ENCODE data around the gene SCGN.

SCGN gene

DNA sequence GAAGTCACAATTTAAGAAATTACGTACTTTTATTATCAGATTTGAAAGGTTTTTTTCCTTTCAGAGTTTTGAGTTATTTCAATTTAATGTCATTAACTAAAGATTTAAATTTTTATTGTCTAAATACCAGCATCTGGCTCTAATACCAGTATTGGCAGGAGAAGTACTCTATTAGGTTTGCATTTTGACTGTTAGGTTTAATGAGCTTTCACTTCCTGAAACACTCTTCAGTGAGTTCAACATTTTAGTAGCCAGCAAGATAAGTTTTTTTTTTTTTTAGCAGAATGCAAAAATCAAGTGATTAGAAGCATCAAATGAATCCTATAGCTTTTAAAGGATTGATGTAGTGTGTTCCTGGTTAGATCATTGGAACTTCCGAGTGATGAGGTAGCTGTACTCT is 34.0 kb upstream of the SCGN start:
- TF ChIP-seq, protein P1, sequence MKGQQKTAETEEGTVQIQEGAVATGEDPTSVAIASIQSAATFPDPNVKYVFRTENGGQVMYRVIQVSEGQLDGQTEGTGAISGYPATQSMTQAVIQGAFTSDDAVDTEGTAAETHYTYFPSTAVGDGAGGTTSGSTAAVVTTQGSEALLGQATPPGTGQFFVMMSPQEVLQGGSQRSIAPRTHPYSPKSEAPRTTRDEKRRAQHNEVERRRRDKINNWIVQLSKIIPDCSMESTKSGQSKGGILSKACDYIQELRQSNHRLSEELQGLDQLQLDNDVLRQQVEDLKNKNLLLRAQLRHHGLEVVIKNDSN (IDR thresholded peaks at IDR 0.05): no peak
- no peak for TF ChIP-seq EGR1 (IDR thresholded peaks at IDR 0.05)
- no peak for TF ChIP-seq TAF1 (IDR thresholded peaks at IDR 0.05; ENCODE audit: low read depth)
- TF ChIP-seq ZBTB7A (IDR thresholded peaks at IDR 0.05; ENCODE audit: low read depth): no peak
- TF ChIP-seq CREB1 (IDR thresholded peaks at IDR 0.05; ENCODE audit: low read depth): no peak
- TF ChIP-seq, protein P2, sequence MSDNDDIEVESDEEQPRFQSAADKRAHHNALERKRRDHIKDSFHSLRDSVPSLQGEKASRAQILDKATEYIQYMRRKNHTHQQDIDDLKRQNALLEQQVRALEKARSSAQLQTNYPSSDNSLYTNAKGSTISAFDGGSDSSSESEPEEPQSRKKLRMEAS (IDR thresholded peaks at IDR 0.05): no peak
- no peak for TF ChIP-seq YY1 (IDR thresholded peaks at IDR 0.05; ENCODE audit: low read depth)
- no peak for TF ChIP-seq TCF12 (IDR thresholded peaks at IDR 0.05; ENCODE audit: low read depth)
- no peak for TF ChIP-seq FOXM1 (IDR thresholded peaks at IDR 0.05; ENCODE audit: borderline replicate concordance, low read depth)
- TF ChIP-seq, protein P3, sequence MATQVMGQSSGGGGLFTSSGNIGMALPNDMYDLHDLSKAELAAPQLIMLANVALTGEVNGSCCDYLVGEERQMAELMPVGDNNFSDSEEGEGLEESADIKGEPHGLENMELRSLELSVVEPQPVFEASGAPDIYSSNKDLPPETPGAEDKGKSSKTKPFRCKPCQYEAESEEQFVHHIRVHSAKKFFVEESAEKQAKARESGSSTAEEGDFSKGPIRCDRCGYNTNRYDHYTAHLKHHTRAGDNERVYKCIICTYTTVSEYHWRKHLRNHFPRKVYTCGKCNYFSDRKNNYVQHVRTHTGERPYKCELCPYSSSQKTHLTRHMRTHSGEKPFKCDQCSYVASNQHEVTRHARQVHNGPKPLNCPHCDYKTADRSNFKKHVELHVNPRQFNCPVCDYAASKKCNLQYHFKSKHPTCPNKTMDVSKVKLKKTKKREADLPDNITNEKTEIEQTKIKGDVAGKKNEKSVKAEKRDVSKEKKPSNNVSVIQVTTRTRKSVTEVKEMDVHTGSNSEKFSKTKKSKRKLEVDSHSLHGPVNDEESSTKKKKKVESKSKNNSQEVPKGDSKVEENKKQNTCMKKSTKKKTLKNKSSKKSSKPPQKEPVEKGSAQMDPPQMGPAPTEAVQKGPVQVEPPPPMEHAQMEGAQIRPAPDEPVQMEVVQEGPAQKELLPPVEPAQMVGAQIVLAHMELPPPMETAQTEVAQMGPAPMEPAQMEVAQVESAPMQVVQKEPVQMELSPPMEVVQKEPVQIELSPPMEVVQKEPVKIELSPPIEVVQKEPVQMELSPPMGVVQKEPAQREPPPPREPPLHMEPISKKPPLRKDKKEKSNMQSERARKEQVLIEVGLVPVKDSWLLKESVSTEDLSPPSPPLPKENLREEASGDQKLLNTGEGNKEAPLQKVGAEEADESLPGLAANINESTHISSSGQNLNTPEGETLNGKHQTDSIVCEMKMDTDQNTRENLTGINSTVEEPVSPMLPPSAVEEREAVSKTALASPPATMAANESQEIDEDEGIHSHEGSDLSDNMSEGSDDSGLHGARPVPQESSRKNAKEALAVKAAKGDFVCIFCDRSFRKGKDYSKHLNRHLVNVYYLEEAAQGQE (IDR thresholded peaks at IDR 0.05; ENCODE audit: low read depth): no peak
- TF ChIP-seq TEAD4 (IDR thresholded peaks at IDR 0.05): no peak
- no peak for TF ChIP-seq NFIC (IDR thresholded peaks at IDR 0.05)
- no peak for TF ChIP-seq RAD21 (IDR thresholded peaks at IDR 0.05; ENCODE audit: low read depth)
- no peak for TF ChIP-seq CEBPB (IDR thresholded peaks at IDR 0.05)
- no peak for TF ChIP-seq EP300 (IDR thresholded peaks at IDR 0.05; ENCODE audit: borderline replicate concordance)

DNA sequence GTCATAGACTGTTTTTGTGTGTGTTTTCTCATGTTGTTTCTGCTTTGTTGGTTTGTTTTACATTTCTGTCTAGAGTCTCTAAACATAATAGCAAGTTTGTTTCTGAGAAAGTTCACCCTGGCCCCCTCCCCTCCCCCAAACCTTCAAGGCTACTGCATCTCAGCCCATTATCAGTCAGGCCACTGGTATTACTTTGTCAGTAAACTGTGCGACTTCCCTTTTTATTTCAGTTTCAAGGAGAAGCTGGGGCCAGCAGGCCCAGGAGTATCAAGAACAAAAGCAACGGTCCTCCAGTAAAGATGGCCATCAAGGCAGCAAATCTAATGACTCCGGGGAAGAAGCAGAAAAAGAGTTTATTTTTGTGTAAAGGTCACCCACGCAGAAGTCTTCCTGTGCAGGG is 32.8 kb upstream of the SCGN start:
- no peak for TF ChIP-seq CREB1 (IDR thresholded peaks at IDR 0.05; ENCODE audit: low read depth)
- TF ChIP-seq EGR1 (IDR thresholded peaks at IDR 0.05): no peak
- TF ChIP-seq YY1 (IDR thresholded peaks at IDR 0.05; ENCODE audit: low read depth): no peak
- no peak for TF ChIP-seq TAF1 (IDR thresholded peaks at IDR 0.05; ENCODE audit: low read depth)
- TF ChIP-seq, protein P2 (IDR thresholded peaks at IDR 0.05): no peak
- TF ChIP-seq, protein P1 (IDR thresholded peaks at IDR 0.05): no peak
- TF ChIP-seq ZBTB7A (IDR thresholded peaks at IDR 0.05; ENCODE audit: low read depth): no peak
- TF ChIP-seq, protein P3 (IDR thresholded peaks at IDR 0.05; ENCODE audit: low read depth): no peak
- TF ChIP-seq TEAD4 (IDR thresholded peaks at IDR 0.05): no peak
- TF ChIP-seq TCF12 (IDR thresholded peaks at IDR 0.05; ENCODE audit: low read depth): no peak
- TF ChIP-seq RAD21 (IDR thresholded peaks at IDR 0.05; ENCODE audit: low read depth): no peak
- TF ChIP-seq EP300 (IDR thresholded peaks at IDR 0.05; ENCODE audit: borderline replicate concordance): no peak

DNA sequence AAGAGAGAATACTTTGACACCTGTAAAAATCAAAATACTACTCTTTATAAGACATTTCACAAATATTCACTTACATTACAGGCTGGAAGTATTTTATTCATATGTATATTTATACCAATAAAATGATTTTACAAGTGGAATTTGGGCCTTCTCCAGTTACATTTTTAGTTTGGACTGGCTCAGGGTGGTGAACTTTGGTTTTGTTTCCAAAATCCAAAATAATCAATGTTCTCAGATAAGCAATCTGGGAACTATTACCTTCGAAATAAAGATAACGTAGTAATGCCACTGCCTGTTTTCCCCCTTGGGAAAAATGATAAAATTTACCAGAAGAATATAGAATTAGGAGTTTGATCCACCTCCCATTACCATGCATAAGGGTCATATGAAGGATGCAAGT is 31.6 kb upstream of the SCGN start:
- TF ChIP-seq TEAD4 (IDR thresholded peaks at IDR 0.05) (no peak), YY1 (IDR thresholded peaks at IDR 0.05; ENCODE audit: low read depth) (no peak)

DNA sequence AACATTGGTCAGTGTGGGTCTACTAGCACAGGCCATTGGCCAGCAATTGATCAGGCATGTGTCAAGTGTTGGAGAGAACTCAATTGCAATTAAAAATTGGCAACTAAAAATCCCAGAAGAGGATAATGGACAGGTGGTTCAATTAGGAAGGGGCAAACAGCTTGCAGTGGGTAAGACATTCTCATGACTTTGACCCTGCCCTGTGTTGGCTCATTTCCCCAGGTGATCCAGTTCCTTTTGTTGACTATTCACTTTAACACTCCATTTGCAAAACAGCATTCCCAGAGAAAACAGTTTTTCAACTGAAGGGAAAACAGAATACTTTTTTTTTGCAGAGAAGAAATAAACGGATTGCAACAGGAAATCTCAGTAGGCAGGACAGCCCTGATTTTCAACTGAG is 28.9 kb upstream of the SCGN start:
- no peak for TF ChIP-seq TCF12 (IDR thresholded peaks at IDR 0.05; ENCODE audit: low read depth)
- TF ChIP-seq TAF1 (IDR thresholded peaks at IDR 0.05; ENCODE audit: low read depth): no peak
- TF ChIP-seq ZBTB7A (IDR thresholded peaks at IDR 0.05; ENCODE audit: low read depth): no peak
- no peak for TF ChIP-seq EGR1 (IDR thresholded peaks at IDR 0.05)

DNA sequence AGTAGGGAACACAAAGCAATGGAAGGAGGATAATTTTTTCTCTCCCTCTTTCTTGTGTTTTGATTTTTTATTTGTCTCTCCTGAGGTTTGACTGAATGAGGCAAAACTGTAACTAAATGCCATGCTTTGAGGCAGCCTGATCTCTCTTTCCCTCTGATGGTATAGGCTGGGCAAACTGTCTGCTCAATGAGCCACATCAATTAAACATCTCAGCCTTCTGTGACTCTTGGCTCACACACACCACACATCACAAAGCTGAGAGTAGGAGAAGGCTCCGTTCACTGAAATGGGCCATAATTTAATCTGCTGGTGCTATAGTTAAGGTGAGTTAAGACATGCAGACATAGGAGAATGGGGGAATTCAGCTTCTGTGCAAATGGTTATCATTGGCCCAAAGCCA is 28.1 kb upstream of the SCGN start:
- TF ChIP-seq CREB1 (IDR thresholded peaks at IDR 0.05; ENCODE audit: low read depth) (no peak), FOXM1 (IDR thresholded peaks at IDR 0.05; ENCODE audit: borderline replicate concordance, low read depth) (no peak), NFIC (IDR thresholded peaks at IDR 0.05) (0 out of 2 replicates have a peak, but pooled peaks have one; percentile 12), TCF12 (IDR thresholded peaks at IDR 0.05; ENCODE audit: low read depth) (no peak)
- TF ChIP-seq, protein P3 (IDR thresholded peaks at IDR 0.05; ENCODE audit: low read depth): no peak
